Esophagus squamous epithelium (tissue), 4 donors: ENCODE results near the gene AMZ2.

Experiments used
- POLR2A ChIP-seq, 4 donors: fragments of 450-650 bp; IDR thresholded peaks; one replicate each; pipeline ENCODE4 v1.6.1; 2017; ENCODE audit warnings: antibody characterized with exemption in 4 of 4, mild to moderate bottlenecking in 4 of 4, moderate library complexity in 3 of 4
- TF ChIP-seq, protein P1 (sequence below), 6 experiments: fragments of 450-650 bp in 4 of 6; fragments of 200-600 bp in 2 of 6; sonication (generic) in 2 of 6; IDR thresholded peaks; one replicate each; pipeline ENCODE4 v1.5.1; 2016 to 2019; ENCODE audit warnings: antibody characterized with exemption in 6 of 6, mild to moderate bottlenecking in 4 of 6, moderate library complexity in 4 of 6

DNA sequence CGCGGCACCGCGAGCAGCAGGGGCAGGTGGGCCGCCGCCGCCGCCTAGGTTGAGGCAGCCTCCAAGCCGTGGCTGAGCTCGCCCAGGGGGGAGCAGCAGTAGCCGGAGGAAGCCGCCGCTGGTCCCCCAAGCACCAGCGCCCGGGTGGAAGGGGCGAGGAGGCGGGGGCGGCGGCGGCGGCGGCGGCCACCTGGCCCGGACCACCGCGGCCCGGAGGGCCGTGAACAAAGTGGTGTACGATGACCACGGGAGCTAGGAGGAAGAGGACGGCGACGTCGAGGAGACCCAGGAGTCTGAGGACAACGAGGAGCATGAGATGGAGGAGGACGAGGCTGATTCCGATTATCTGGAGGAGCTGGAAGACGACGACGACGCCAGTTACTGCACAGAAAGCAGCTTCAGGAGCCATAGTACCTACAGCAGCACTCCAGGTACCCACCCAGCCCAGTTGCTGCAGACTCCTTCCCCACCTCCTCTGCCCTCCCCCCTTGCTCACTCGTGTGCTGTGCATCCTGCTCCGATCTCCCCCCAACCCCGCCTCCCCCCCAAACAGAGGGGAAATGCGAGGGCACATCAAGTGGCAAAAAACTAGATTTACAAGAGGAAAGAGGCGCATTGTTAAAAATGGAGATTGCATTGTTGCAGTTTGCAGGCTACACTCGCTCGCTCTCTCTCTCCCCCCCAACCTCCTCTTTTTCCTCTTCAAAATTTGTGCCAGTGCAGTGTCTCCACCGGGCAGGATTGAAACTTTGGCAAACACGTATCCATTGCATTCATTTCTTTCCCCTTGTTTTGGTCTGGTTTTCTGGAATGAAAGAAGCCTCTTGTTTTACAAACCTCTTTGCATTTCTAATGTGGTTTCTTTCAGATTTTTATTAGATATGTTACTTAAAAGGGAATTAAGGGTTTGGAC, 41.8 kb upstream of the AMZ2 start:
- TF ChIP-seq, protein P1, sequence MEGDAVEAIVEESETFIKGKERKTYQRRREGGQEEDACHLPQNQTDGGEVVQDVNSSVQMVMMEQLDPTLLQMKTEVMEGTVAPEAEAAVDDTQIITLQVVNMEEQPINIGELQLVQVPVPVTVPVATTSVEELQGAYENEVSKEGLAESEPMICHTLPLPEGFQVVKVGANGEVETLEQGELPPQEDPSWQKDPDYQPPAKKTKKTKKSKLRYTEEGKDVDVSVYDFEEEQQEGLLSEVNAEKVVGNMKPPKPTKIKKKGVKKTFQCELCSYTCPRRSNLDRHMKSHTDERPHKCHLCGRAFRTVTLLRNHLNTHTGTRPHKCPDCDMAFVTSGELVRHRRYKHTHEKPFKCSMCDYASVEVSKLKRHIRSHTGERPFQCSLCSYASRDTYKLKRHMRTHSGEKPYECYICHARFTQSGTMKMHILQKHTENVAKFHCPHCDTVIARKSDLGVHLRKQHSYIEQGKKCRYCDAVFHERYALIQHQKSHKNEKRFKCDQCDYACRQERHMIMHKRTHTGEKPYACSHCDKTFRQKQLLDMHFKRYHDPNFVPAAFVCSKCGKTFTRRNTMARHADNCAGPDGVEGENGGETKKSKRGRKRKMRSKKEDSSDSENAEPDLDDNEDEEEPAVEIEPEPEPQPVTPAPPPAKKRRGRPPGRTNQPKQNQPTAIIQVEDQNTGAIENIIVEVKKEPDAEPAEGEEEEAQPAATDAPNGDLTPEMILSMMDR (IDR thresholded peaks at IDR 0.05): no peak
- no peak for TF ChIP-seq POLR2A (IDR thresholded peaks at IDR 0.05)
